GM18907 (cell line): Measurements from ENCODE around the gene CPNE8.

Source experiments
- ATAC-seq: cut with Tn5 transposase; IDR thresholded peaks from one replicate; pipeline ENCODE4 v1.9.1; 2021; ENCODE audit warnings: mild to moderate bottlenecking, moderate library complexity; ENCODE audit not compliant: unreplicated experiment

CPNE8 gene

DNA sequence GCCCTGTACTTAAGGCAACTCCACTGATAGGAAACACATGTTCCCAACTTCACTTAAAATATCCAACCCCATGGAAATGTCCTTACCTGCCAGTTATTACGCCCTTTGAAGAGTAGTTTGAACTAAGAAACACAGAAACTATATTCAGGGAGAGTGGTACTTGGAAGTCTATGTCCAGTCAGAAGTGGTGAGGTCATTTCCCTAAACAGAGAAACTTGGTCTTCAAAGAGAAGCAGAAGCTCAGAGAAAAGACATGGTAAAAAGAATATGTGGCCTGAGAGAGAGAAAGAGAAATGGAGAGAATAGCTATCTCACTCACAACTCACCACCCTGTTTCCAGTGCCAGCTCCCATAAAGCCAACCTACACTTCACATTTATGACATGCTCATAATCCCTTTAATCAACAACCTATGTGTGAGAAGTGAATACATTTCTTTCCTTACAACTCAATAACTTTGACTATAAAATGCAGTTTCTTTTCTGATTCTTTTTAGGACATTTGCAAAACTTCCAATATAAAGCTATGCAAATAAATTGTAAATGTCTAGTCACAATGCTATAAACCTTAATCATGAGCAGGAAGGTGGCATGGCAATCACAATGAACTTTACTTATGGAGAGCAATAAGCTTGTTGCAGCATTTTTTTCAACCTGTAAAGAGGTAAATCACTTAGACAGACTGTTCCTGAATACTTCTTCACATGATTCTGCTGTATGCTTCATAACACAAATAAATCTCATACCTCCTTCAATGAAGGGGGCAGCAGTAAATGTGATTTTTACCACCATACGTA lies 67.1 kb downstream of the CPNE8 start:
- no peak for ATAC-seq

DNA sequence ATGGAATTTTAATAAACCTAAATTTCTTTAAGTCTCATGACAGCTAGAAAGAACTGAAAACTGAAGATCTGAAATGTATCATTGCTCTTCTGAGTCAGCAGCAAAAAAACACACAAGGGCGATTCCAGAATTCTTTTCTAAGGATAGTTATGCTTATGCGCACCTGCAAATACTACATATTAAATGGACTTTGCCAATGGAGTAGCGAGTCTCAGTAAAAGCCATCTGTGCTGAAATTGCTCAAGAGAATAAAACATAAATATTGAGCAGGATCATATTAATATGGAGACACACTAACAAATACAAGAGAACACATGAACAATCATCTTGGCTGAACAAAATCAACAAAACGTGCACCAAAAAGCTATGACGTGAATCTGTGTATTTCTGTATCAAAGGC lies 73.7 kb downstream of the CPNE8 start:
- no peak for ATAC-seq

DNA sequence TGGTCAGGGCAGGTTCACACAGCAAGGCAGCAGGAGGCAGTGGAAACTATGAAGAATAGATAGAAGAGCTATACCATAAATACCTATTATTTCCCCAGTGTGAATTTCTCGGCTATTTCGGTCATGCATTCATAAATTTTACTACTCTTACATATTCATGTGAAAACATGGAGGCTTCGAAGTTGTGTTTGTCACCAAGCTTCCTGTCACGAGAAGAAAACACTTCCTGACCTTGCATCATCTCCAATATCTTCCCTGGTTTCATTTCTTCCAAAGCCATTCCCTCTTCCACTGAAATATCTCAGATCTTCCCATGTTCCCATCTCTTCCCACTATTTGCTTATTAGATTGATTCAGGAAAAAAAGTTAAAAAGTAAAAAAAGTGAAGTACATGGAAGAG lies 80.4 kb downstream of the CPNE8 start:
- no peak for ATAC-seq

DNA sequence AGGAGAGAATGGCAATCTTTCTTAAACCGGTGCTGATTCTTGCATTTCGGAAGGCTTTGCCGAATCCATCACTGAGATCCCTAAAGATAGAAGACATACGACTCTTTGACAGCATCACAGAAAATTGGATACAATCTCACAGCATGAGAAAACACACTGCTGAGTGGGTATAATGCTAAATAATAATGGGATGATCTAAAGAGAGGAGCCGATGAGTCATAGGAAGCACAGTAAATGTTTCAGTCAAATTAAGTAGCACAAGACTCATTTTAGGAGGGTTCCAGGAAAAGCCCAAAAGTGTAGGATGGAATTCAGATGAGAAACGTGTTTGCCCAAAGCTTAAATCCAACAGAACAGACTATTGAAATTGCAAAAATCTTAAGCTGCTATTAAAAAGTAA lies 81.7 kb downstream of the CPNE8 start:
- no peak for ATAC-seq

DNA sequence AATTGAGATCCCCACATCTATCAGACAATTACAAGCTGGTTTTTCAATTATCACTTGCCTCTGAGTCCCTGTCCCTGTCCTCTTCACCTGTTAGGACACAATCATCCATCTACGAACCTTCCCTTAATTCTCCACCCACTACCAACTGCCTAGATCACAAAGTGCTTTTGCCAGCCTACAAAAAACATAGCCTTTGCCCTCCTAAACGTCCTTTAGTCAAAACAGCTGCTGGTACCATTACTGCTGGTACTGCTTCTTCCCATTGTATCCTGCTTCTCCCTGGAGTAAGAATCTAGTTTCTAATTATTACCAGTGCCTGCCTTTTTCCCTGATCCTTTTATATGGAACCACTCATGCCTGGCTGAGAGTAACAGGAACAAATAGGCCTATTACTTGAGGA lies 82.1 kb downstream of the CPNE8 start:
- ATAC-seq = no peak

GRCh38 chr12:38817942-38818341 lies 87.4 kb downstream of the CPNE8 start:
- no peak for ATAC-seq

DNA sequence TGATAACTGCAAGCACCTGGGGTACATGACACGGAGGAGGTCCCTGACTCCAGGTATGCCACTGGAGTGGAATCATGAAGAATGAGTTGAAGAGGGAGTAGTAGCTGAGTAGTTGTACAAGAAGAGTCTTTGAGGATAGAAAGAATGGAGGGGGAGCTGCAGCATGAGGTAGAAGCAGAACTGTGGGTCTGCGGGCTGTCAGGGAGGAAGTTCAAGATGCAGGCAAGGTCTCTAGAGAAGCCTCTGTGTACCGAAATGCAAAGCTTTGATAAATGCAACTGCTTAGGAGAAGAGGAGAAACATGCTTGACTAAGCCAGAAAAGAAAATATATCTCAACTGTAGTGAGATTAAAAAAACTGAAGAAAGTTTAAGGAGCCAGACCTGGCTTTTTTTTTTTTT lies 91.5 kb downstream of the CPNE8 start:
- peak; percentile 49 for ATAC-seq

- ATAC-seq = no peak
These were observed 93.5 kb downstream of the CPNE8 start for GRCh38 chr12:38811814-38812356.

DNA sequence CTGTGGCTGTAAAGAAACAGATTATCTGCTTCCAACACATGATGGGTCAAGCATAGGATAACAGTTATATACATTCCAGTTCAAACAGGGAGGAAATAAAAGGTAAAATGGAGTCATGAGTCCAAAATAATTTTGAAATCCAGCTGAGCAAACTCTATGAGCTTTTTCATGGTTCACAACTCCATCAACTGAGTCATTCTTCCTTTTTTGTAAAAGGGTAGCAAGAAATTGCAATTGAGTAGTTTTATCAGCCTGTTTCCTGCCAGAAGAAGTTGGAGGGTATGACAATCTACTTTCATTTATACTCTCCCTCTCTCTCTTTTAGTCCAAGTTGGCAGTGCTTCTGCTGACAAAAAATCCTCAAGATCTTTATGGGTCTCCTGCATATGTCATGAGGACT lies 95.6 kb downstream of the CPNE8 start:
- ATAC-seq = no peak

GRCh38 chr12:38788106-38788505 lies 117.3 kb downstream of the CPNE8 start:
- ATAC-seq = no peak

GRCh38 chr12:38785381-38785780 lies 120.0 kb downstream of the CPNE8 start:
- no peak for ATAC-seq

GRCh38 chr12:38783304-38783703 lies 122.1 kb downstream of the CPNE8 start:
- ATAC-seq = no peak

GRCh38 chr12:38782359-38782758 lies 123.0 kb downstream of the CPNE8 start:
- ATAC-seq = peak; percentile 54

- ATAC-seq = no peak
These were observed 128.7 kb downstream of the CPNE8 start for GRCh38 chr12:38776647-38777046.

DNA sequence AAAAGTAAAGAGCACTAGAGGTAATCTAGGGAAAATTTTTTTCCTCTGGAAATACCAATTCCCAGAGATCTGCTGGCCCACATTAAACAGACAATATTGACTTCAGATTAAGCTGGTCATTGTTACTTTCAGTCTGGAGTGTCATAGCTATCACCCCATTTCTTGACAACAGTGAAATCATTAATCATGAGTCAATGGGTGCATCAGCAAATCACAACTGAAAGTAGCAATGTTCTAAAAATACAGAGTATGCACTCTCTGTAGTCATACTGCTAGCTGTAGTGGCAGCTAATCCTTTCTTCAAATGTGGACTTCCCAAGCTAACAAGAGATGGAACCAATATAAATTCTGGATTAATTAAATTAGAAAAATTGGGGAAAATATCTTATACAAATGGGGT lies 129.9 kb downstream of the CPNE8 start:
- peak; percentile 93 for ATAC-seq

DNA sequence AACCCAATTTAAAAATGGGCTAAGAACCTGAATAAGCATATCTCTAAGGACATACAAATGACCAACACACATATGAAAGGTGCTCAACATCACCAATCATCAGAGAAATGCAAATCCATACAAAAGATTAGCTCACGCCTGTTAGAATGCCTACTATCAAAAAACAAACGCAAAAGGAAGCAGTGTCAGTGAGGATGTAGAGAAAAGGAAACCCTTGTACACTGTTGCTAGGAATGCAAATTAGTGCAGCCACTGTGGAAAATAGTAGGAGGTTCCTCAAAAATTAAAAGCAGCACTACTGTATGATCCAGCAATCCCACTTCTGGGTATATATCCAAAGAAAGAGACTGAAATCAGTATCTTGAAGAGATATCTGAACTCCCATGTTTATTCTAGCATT lies 133.0 kb downstream of the CPNE8 start:
- ATAC-seq = no peak

GRCh38 chr12:38771871-38772270 lies 133.5 kb downstream of the CPNE8 start:
- peak; percentile 86 for ATAC-seq

- ATAC-seq = no peak
These were observed 143.6 kb downstream of the CPNE8 start for GRCh38 chr12:38761636-38762342.

DNA sequence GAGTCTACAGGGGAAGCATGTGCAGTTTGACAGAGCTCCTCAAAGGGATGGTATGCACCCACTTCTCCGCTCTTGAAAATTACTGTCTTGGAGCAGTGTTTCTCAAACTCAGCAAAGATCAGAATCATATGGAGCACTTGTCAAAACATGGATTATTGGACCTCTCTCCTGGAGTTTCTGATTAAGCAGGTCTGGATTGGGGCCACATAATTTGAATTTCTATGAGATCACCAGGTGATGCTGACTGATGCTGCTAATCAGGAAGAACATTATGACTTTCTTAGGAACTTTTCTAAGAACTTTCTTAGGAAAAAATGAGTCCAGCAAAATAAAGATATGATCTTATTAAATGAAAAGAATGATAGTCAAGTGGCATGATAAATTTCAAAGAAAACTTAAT lies 144.3 kb downstream of the CPNE8 start:
- no peak for ATAC-seq

- no peak for ATAC-seq
These were observed 145.8 kb downstream of the CPNE8 start for GRCh38 chr12:38759621-38760020.

- no peak for ATAC-seq
These were observed 158.6 kb downstream of the CPNE8 start for GRCh38 chr12:38746744-38747143.

GRCh38 chr12:38745601-38746000 lies 159.8 kb downstream of the CPNE8 start:
- no peak for ATAC-seq
